GM19023 (cell line): ENCODE results near the gene GTF2F2.
A peak's percentile ranks its signal among the peaks of the same experiment; 100 is the strongest.

ENCODE experiments used
- ATAC-seq: cut with Tn5 transposase; IDR thresholded peaks from one replicate; pipeline ENCODE4 v1.9.1; 2021; ENCODE audit warnings: mild to moderate bottlenecking, moderate library complexity; ENCODE audit not compliant: unreplicated experiment

The GTF2F2 gene

GRCh38 chr13:45119991-45120864 lies at the start of gene GTF2F2:
Gene GTF2F2, plus strand, starts transcription at chr13:45120510. Its CDS starts 146 bp downstream, at chr13:45120656.
- ATAC-seq: peak; percentile 77

GRCh38 chr13:45073809-45074208 lies 46.5 kb upstream of the GTF2F2 start:
- no peak for ATAC-seq

GRCh38 chr13:45074721-45075120 lies 45.6 kb upstream of the GTF2F2 start:
- no peak for ATAC-seq

- no peak for ATAC-seq
Measured at GRCh38 chr13:45078003-45078402, 42.3 kb upstream of the GTF2F2 start.

- no peak for ATAC-seq
Measured at GRCh38 chr13:45082964-45083363, 37.3 kb upstream of the GTF2F2 start.

GRCh38 chr13:45084515-45084914 lies 35.8 kb upstream of the GTF2F2 start:
- ATAC-seq: no peak

- no peak for ATAC-seq
Measured at GRCh38 chr13:45086484-45086883, 33.8 kb upstream of the GTF2F2 start.

GRCh38 chr13:45092663-45093062 lies 27.6 kb upstream of the GTF2F2 start:
- no peak for ATAC-seq

- ATAC-seq: no peak
Measured at GRCh38 chr13:45100573-45101262, 19.6 kb upstream of the GTF2F2 start.

GRCh38 chr13:45101327-45102018 lies 18.8 kb upstream of the GTF2F2 start:
- no peak for ATAC-seq

GRCh38 chr13:45102136-45102507 lies 18.2 kb upstream of the GTF2F2 start:
- no peak for ATAC-seq

- ATAC-seq: no peak
Measured at GRCh38 chr13:45103449-45103848, 16.9 kb upstream of the GTF2F2 start.

- ATAC-seq: no peak
Measured at GRCh38 chr13:45104261-45104660, 16.0 kb upstream of the GTF2F2 start.

GRCh38 chr13:45105895-45106294 lies 14.4 kb upstream of the GTF2F2 start:
- ATAC-seq: no peak

- no peak for ATAC-seq
Measured at GRCh38 chr13:45107539-45107938, 12.8 kb upstream of the GTF2F2 start.

GRCh38 chr13:45108716-45109101 lies 11.6 kb upstream of the GTF2F2 start:
- ATAC-seq: peak; percentile 40

GRCh38 chr13:45109102-45109720 lies 11.1 kb upstream of the GTF2F2 start:
- peak; percentile 64 for ATAC-seq

- ATAC-seq: no peak
Measured at GRCh38 chr13:45113233-45114224, 6.8 kb upstream of the GTF2F2 start.

- ATAC-seq: peak; percentile 30
Measured at GRCh38 chr13:45119469-45119990, 780 bp upstream of the GTF2F2 start.
